ENCODE measurements around the gene PLA1A. TPM values are rescaled to one million over a fixed set of nuclear protein-coding genes. Genes with fewer than 3 reads are reported as not detected.

Gene PLA1A
- total RNA-seq, 1 donor from 2014 or later: 1.7 TPM

DNA sequence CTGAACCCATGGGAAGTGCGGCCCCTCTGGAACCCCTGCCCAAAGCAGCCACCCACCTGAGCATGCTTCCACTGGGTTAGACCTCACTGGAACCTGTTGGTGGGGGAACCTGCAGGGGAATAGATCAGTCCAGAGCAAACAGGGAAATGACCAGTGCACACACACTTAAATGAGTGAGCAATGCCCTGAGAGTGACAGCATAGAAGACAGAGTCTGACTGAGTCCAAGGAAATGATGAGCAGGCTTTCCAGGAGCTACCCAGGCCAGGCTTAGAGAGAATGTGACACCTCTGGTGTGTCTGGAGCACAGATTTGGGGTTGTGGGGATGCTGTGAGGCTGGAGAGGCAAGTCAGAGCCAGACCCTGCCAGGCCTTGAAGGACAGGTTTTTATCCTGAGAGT lies 28.5 kb downstream of the PLA1A start:
- DNase-seq (ENCODE audit: extremely low spot score in 2 of 2): no peak
- Histone ChIP-seq H3K4me1 (peaks cover 15% of the 10 kb centered on the region), H3K4me3 (no peak overlapping the region), H3K27ac (no peak overlapping the region), H3K27me3 (no peaks in the 10 kb centered on the region), H3K36me3 (no peaks in the 10 kb centered on the region), H3K9me3 (no peaks in the 10 kb centered on the region)
- intact Hi-C loops (cut with DNase I): no loop called here
- TF ChIP-seq POLR2AphosphoS5 (IDR thresholded peaks at IDR 0.05; ENCODE audit: insufficient read depth in 1 of 2, low read depth in 1 of 2) (no peak), POLR2A (IDR thresholded peaks at IDR 0.05) (no peak)
- TF ChIP-seq, protein P1, sequence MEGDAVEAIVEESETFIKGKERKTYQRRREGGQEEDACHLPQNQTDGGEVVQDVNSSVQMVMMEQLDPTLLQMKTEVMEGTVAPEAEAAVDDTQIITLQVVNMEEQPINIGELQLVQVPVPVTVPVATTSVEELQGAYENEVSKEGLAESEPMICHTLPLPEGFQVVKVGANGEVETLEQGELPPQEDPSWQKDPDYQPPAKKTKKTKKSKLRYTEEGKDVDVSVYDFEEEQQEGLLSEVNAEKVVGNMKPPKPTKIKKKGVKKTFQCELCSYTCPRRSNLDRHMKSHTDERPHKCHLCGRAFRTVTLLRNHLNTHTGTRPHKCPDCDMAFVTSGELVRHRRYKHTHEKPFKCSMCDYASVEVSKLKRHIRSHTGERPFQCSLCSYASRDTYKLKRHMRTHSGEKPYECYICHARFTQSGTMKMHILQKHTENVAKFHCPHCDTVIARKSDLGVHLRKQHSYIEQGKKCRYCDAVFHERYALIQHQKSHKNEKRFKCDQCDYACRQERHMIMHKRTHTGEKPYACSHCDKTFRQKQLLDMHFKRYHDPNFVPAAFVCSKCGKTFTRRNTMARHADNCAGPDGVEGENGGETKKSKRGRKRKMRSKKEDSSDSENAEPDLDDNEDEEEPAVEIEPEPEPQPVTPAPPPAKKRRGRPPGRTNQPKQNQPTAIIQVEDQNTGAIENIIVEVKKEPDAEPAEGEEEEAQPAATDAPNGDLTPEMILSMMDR (IDR thresholded peaks at IDR 0.05): no peak

DNA sequence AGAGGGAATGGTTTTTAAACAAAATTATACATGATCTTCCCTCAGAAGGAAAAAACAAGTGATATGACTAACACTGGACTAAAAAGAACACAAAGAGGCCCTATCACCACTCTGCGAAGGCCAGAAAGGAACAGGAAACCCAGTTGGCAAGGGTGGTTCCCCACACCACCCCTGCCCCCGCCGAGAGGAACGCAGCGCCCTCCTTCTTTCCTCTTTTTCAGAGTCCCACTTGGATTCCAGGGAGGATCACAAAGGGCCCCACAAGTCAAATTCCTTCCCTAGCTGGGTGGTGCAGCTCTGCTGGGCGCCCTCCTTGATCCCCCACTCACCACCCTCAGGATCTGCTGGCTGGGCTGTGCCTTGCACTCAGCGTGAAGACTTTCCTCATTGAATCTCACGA lies 29.8 kb downstream of the PLA1A start:
- intact Hi-C loops (cut with DNase I): no loop called here
- no peak overlapping the region for H3K4me3 ChIP-seq

DNA sequence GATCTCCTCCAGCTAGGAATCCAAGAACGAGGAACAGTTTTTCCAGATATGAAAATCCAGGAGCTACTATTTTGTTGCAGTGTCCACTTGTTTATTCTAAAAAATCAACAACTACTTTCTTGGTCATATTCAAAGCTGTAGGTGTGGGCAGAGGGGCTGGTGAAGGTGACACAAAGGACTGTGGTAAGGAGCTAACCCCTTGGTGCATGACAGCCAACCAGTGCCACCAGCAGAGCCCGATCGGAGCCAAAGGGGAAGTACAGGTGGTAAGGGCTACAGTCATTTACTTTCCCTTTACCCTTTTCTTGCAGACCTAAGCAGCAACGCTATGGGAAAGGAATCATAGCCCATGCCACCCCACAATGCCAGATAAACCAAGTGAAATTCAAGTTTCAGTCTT lies 30.7 kb downstream of the PLA1A start:
- H3K36me3 ChIP-seq: no peaks in the 10 kb centered on the region
- H3K27ac ChIP-seq: peak overlapping the region; percentile 56
- intact Hi-C loops (cut with DNase I): no loop called here
- DNase-seq (ENCODE audit: extremely low spot score in 2 of 2): no peak
- peaks cover 16% of the 10 kb centered on the region for H3K4me1 ChIP-seq
- no peaks in the 10 kb centered on the region for H3K27me3 ChIP-seq
- no peak overlapping the region for H3K4me3 ChIP-seq
- no peaks in the 10 kb centered on the region for H3K9me3 ChIP-seq
- TF ChIP-seq, protein P1 (IDR thresholded peaks at IDR 0.05): no peak
- TF ChIP-seq POLR2A (IDR thresholded peaks at IDR 0.05) (no peak), POLR2AphosphoS5 (IDR thresholded peaks at IDR 0.05; ENCODE audit: insufficient read depth in 1 of 2, low read depth in 1 of 2) (no peak)

More for the DNA sequence above, 29.8 kb downstream of the PLA1A start:
- no peak for DNase-seq (ENCODE audit: extremely low spot score in 2 of 2)
- Histone ChIP-seq H3K27ac (peak overlapping the region; percentile 56), H3K9me3 (no peaks in the 10 kb centered on the region), H3K36me3 (no peaks in the 10 kb centered on the region), H3K4me1 (peaks cover 16% of the 10 kb centered on the region), H3K27me3 (no peaks in the 10 kb centered on the region)
- TF ChIP-seq POLR2A (IDR thresholded peaks at IDR 0.05) (no peak), POLR2AphosphoS5 (IDR thresholded peaks at IDR 0.05; ENCODE audit: insufficient read depth in 1 of 2, low read depth in 1 of 2) (no peak)
- TF ChIP-seq, protein P1 (IDR thresholded peaks at IDR 0.05): no peak

DNA sequence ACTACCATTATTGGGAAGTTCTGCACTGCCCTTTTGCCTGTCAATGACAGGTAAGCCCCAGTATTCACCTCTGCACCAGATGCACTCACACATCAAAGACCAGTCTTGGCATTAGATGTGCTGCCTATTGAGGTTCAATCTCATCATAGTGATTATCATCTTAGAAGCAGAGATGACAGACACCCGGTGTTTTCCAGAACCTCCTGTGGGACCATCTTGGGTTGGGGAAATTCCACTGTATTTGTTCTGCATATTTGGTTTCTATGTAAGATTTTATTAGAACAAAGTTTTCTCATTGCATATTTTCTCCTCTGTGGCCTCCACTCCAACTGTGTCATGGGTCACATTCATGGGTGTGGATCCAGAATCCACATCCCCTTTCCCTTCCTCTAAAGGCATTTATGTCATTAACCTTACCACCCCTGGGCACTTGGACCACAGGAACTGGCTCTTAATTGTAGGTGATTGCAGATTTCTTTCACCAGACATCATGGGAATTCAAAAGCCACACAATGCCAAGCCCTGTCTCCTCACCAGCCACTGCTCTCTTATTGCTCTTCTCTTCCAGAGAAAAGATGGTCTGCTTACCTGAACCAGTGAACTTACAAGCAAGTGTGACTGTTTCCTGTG lies 31.2 kb downstream of the PLA1A start:
- intact Hi-C loops (cut with DNase I): no loop called here
- no peaks in the 10 kb centered on the region for H3K9me3 ChIP-seq
- H3K27ac ChIP-seq: peak overlapping the region; percentile 56
- H3K4me1 ChIP-seq: peaks cover 16% of the 10 kb centered on the region
- TF ChIP-seq POLR2A (IDR thresholded peaks at IDR 0.05) (no peak), POLR2AphosphoS5 (IDR thresholded peaks at IDR 0.05; ENCODE audit: insufficient read depth in 1 of 2, low read depth in 1 of 2) (peak in 1 of 2 donors; percentile 45)
- TF ChIP-seq, protein P1 (IDR thresholded peaks at IDR 0.05): no peak
- no peak for DNase-seq (ENCODE audit: extremely low spot score in 2 of 2)
- no peaks in the 10 kb centered on the region for H3K36me3 ChIP-seq
- H3K4me3 ChIP-seq: no peak overlapping the region
- H3K27me3 ChIP-seq: no peaks in the 10 kb centered on the region

DNA sequence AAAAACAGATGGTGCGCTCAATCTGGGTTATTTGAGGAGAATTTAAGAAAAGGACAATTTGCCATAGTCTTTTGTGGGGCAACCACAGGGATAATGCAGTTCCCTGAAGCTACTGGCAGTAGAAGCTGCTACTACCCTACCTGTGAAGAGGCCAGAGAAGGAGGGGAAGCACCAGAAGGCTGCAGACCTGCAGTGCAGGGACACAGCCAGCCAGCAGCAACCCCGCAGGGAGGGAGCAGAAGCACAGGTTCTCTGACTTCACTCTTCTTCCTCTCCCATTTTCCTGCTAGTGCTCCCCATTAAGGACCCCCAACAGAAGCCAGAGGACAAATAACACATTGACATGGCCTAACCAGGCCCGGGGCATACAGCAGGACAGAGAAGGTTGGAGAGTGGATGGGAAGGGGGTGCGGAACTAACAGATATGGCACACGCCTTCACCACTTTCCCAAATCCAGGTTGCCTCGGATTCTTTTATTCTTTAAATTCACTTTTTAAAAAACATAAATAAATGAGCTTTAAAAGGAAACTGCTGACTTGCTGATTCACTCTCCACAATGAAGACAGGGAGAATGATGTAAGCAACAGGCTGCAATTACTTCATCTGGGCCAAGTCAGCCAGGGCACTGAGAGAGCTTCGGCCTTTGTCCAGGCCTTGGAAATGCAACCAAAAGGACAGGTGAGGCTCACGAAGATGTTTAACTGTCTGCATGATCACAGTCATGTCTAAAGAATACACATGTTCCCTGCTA lies 32.6 kb downstream of the PLA1A start:
- TF ChIP-seq POLR2AphosphoS5 (IDR thresholded peaks at IDR 0.05; ENCODE audit: insufficient read depth in 1 of 2, low read depth in 1 of 2) (no peak), POLR2A (IDR thresholded peaks at IDR 0.05) (no peak)
- TF ChIP-seq, protein P1 (IDR thresholded peaks at IDR 0.05): no peak
- H3K27ac ChIP-seq: peak overlapping the region; percentile 76
- intact Hi-C loops (cut with DNase I): no loop called here

More for the DNA sequence above, 32.6 kb downstream of the PLA1A start:
- Histone ChIP-seq H3K9me3 (no peaks in the 10 kb centered on the region), H3K27me3 (no peaks in the 10 kb centered on the region), H3K4me1 (peaks cover 16% of the 10 kb centered on the region), H3K4me3 (no peak overlapping the region), H3K36me3 (no peaks in the 10 kb centered on the region)
- no peak for DNase-seq (ENCODE audit: extremely low spot score in 2 of 2)
